Measurements from ENCODE around the gene QRSL1.
"Not testable (repeated sequence)": the region's sequence is repeated elsewhere in the genome, so short reads cannot be mapped to it uniquely, and the experiment has no call there.

QRSL1 gene, protein sequence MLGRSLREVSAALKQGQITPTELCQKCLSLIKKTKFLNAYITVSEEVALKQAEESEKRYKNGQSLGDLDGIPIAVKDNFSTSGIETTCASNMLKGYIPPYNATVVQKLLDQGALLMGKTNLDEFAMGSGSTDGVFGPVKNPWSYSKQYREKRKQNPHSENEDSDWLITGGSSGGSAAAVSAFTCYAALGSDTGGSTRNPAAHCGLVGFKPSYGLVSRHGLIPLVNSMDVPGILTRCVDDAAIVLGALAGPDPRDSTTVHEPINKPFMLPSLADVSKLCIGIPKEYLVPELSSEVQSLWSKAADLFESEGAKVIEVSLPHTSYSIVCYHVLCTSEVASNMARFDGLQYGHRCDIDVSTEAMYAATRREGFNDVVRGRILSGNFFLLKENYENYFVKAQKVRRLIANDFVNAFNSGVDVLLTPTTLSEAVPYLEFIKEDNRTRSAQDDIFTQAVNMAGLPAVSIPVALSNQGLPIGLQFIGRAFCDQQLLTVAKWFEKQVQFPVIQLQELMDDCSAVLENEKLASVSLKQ

DNA sequence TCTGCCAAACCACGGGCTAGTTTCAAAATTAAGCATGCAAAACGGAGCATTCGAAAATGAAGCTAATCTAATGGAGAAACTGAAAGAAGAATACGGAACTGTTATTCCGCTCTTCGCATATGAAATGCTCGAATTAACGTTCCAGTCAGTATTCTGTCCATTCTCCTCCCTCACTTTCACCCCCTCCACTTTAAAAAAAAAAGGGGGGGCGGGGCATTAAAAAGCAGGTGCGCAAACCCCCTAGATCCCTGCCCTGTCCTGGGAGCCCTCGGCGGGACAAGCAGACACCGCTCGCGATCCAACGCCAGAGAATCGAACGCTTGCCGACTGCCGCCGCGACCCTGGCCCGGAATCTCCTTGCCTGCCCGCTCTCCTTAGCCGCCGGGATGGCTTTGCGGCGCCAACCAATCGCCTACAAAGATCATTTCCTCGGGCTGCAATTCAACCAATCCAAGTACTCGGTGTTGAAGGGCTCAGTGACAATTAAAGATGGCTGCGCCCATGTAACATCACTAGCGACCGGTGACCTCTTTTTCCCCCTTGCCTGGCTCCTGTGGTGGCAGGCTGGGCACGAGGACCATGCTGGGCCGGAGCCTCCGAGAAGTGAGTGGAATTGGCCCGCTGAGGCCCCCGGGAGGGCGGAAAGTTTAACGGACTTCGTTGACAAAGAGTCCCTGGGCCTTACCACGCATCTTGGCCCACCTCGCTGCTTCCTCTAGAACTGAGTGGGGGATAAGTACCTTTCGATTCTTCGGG is at the start of gene QRSL1, which contains the start of gene RTN4IP1:
QRSL1 (plus strand) TSS at position 476 of the 756 bp plus-strand sequence; CDS start at position 580, 104 bp downstream.
RTN4IP1 (minus strand) TSS at position 396 of the 756 bp plus-strand sequence. CDS start 477 bp downstream, outside the sequence.
- peak; percentile 81 for DNase-seq

DNA sequence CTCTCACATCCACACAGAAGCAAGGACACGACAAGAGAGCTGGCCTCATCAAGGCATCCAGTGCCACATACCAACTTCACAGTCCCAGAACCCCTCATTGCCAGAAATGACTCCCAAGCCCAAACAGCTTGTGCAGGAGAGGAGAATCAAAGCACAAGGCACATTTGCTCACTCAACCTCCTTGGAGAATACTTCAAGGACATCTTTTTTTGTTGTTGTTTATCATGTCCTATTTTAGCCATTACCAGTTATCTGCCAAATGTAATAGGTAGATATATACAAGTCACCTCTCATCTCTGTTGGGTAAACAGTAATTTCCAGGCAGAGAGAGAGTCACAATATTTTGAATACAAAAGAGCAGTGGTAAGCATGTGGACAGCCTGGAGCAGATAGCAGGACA is 47.9 kb upstream of the QRSL1 start:
- no peak for DNase-seq

GRCh38 chr6:106586815-106587415 is 42.5 kb upstream of the QRSL1 start:
- DNase-seq = no peak

- not testable (repeated sequence) for DNase-seq
Observed at GRCh38 chr6:106588937-106589336, 40.4 kb upstream of the QRSL1 start.

- no peak for DNase-seq
Observed at GRCh38 chr6:106591111-106591825, 38.1 kb upstream of the QRSL1 start.

- no peak for DNase-seq
Observed at GRCh38 chr6:106599440-106599839, 29.9 kb upstream of the QRSL1 start.

GRCh38 chr6:106600329-106600728 is 29.0 kb upstream of the QRSL1 start:
- no peak for DNase-seq

DNA sequence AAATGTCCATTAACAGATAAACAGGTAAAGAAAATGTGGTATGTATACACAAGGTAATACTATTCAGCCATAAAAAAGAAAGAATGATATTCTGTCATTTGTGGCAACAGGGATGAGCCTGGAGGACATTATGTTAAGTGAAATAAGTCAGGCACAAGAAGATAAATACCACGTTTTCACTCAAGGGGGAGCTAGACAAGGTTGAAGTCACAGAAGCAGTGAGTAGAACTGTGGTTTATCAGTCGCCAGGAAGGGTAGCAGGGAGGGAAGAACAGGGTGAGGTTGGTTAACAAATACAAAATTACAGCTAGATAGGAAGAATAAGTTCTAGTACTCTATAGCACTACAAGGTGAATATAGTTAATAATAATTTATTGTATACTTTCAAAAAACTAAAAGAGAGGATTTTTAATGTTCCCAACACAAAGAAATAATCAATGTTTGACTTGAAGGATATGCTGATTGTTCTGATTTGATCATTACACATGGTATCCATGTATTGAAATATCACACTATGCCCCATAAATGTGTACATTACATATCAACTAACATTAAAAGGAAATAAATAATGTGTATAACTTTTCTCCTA is 21.2 kb upstream of the QRSL1 start:
- DNase-seq = no peak

DNA sequence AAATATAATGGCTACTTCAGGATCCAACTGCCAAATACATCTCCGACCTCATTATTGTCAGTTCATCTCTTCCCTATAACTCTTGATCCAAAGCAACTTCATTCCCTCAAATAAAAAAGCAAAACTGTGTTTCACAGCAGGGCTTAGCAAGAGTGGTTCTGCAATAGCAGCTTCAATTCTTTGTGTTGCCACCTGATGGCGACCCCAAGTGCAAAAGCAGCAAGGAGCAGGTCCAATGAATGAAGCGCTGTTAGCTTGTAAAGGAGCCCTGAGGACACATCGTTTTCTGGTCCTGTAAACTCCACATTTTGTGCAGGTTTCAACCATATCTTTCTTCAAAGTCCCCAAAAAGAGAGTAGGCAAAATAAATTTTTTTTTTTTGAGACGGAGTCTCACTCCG is 19.7 kb upstream of the QRSL1 start:
- peak; percentile 39 for DNase-seq

GRCh38 chr6:106611030-106611429 is 18.3 kb upstream of the QRSL1 start:
- no peak for DNase-seq

DNA sequence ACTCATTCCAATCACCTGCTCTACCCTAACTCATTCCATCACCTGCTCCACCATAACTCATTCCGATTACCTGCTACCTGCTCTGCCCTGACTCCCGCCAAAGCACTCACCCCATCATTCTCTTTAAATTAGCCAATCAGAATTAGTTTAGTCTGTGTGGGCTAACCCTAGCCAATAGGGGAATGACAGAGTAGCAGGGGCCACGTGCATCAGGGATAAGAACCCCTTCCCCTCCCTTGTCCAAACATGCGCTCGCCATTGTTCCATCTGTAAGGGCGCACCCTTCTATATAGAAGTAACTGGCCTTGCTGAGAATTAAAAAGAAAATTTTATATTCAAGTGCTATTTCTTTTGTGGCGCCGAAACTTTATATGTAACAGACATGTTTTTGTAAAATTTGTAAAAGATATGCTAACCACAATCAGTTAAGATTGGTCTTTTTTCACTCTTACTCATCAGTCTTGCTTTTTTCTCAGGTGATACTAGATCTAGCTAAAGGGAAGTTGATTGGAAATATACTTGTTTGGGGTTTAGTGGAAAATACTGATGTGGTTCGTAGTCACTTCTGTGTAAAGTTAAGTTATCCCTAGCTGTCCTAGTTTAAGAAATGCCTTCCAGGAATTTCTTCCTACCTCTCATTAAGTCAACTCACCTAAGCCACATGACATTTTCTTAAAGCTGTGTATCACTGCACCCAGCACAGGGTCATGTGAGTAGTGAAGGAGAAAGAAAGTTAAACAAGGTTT is 16.5 kb upstream of the QRSL1 start:
- no peak for DNase-seq

GRCh38 chr6:106613590-106613989 is 15.8 kb upstream of the QRSL1 start:
- DNase-seq = no peak

DNA sequence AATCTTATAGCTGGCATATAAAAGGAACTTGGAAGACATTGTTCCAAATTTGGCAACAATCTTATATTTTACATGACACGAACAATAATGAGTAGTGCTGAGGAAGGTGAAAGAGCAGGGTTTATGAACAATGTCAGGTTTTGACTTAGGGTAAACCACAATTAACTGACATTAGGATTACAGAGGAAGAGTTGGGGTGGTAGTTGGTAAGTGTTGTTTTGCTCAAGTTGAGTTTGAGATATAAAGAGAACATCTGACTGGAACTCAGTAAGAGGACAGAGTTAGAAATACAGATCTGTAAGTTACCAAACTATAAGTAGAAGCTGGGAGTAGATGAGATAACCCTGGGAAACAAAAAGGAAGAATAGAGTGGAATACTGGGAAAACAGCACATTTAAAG is 15.2 kb upstream of the QRSL1 start:
- DNase-seq = no peak

DNA sequence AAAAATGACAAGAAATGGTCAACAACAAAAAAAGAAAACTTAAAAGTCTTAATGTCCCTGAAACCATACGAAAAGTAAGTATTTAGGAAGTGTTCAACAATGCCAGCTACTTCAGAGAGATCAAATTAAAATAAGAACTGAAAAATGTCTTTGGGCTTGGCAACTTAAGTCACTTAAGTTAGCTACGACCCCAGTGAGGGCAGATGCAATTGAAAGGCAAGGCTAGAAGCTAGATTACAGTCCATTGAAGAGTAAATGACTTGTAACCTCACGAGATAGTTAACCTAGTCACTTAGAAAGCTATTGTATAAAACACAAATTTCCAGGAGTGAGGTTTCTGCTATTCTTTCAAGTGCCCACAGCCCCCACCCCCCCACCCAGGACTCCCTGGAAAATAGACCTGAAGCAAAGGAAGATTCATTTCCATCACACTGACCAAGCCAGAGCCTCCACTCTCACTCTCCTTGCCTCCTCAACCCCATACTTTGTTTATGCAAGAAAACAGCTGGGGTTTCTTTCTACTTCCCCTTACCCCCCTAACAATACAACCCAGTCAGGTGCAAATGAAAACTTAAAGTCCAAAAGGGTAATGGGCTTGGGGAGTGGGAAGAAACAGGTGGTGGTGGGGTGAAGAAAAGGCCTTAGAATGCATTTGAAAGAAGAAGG is 14.7 kb upstream of the QRSL1 start:
- no peak for DNase-seq

- DNase-seq = no peak
Observed at GRCh38 chr6:106617302-106617701, 12.1 kb upstream of the QRSL1 start.

DNA sequence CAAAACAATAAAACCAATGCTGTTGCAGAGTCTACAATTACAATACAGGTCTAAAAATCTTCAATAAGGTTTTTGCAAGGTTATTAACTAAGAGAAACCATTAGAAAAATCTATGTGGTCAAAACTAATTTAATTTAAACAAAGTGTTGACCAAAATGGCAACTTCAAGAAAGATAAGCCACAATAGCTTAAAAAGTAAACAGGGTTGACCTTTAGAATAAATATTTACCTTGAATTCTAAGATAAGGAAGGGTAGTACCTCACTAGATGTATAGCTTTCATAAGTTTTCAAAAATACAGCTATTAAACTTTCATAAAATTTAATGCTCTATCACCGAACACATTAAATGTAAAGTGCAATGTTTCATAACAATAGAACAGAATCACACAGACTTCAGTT is 11.5 kb upstream of the QRSL1 start:
- no peak for DNase-seq

DNA sequence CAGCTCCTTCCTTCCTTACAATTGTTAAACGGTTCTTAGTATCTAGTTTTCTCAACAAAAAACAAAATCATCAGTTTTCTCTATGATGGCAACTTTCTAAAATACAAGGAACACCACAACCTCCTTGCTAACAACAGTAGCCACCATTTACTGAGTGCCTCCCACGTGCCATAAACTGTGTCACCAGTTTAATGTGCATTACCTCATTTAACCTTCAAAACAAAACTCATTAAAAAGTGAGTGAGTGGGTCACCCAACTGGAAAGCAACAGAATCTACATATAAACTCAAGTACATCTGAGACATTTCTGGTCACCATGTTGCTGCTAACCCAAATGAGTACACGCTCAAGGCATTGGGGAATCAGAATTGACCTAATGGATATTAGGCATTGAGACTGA is 11.1 kb upstream of the QRSL1 start:
- no peak for DNase-seq

GRCh38 chr6:106619223-106619622 is 10.2 kb upstream of the QRSL1 start:
- DNase-seq = no peak

GRCh38 chr6:106620931-106621672 is 8.3 kb upstream of the QRSL1 start:
- DNase-seq = no peak

GRCh38 chr6:106622412-106622811 is 7.0 kb upstream of the QRSL1 start:
- DNase-seq = no peak
